ENCODE data around the gene USP22. TPM values are rescaled to one million over a fixed set of nuclear protein-coding genes. Genes with fewer than 3 reads are reported as not detected.

USP22 gene
- total RNA-seq, 1 experiment from 2014 or later: 150 TPM

- Mint-ChIP-seq H3K27me3 (ENCODE audit: unreplicated experiment) (no peaks in the 10 kb centered on the region), H3K27ac (ENCODE audit: unreplicated experiment) (no peak overlapping the region), H3K4me1 (ENCODE audit: low read depth, unreplicated experiment) (peaks cover 20% of the 10 kb centered on the region), H3K9me3 (ENCODE audit: low read depth, unreplicated experiment) (no peaks in the 10 kb centered on the region), H3K4me3 (ENCODE audit: low read depth, unreplicated experiment) (no peak overlapping the region), H3K36me3 (ENCODE audit: insufficient read depth, unreplicated experiment) (peaks cover 28% of the 10 kb centered on the region)
- no peak for DNase-seq
- CTCF ChIA-PET: no interaction called here
- BruUV-seq (replicated peaks): no TSS peak
- intact Hi-C loops (cut with micrococcal nuclease; ENCODE audit: unreplicated experiment): no loop called here
- no peak for TF ChIP-seq CTCF (IDR thresholded peaks at IDR 0.05; ENCODE audit: unreplicated experiment)
These were observed 15.8 kb downstream of the USP22 start for GRCh38 chr17:21027031-21027430.

GRCh38 chr17:21025451-21025850 lies 17.4 kb downstream of the USP22 start:
- no peak for DNase-seq
- no peak overlapping the region for H3K27ac Mint-ChIP-seq (ENCODE audit: unreplicated experiment)
- no peaks in the 10 kb centered on the region for H3K27me3 Mint-ChIP-seq (ENCODE audit: unreplicated experiment)
- peaks cover 20% of the 10 kb centered on the region for H3K4me1 Mint-ChIP-seq (ENCODE audit: low read depth, unreplicated experiment)
- H3K4me3 Mint-ChIP-seq (ENCODE audit: low read depth, unreplicated experiment): no peak overlapping the region
- peaks cover 41% of the 10 kb centered on the region for H3K36me3 Mint-ChIP-seq (ENCODE audit: insufficient read depth, unreplicated experiment)
- BruUV-seq (replicated peaks): no TSS peak
- CTCF ChIA-PET: interaction anchor here (0.6 kb wide), 1 partner anchor 499 kb away, joined by 3 read pairs; no protein-coding TSS in a partner anchor
- intact Hi-C loops (cut with micrococcal nuclease; ENCODE audit: unreplicated experiment): no loop called here
- no peak for TF ChIP-seq CTCF (IDR thresholded peaks at IDR 0.05; ENCODE audit: unreplicated experiment)
- H3K9me3 Mint-ChIP-seq (ENCODE audit: low read depth, unreplicated experiment): no peaks in the 10 kb centered on the region

- H3K4me3 Mint-ChIP-seq (ENCODE audit: low read depth, unreplicated experiment): no peak overlapping the region
- no peak for DNase-seq
- peaks cover 9% of the 10 kb centered on the region for H3K4me1 Mint-ChIP-seq (ENCODE audit: low read depth, unreplicated experiment)
- H3K27ac Mint-ChIP-seq (ENCODE audit: unreplicated experiment): no peak overlapping the region
- no peaks in the 10 kb centered on the region for H3K9me3 Mint-ChIP-seq (ENCODE audit: low read depth, unreplicated experiment)
- intact Hi-C loops (cut with micrococcal nuclease; ENCODE audit: unreplicated experiment): no loop called here
- no peak for TF ChIP-seq CTCF (IDR thresholded peaks at IDR 0.05; ENCODE audit: unreplicated experiment)
- peaks cover 52% of the 10 kb centered on the region for H3K36me3 Mint-ChIP-seq (ENCODE audit: insufficient read depth, unreplicated experiment)
- H3K27me3 Mint-ChIP-seq (ENCODE audit: unreplicated experiment): no peaks in the 10 kb centered on the region
- CTCF ChIA-PET: no interaction called here
- no TSS peak for BruUV-seq (replicated peaks)
These were observed 18.8 kb downstream of the USP22 start for GRCh38 chr17:21024024-21024423.

GRCh38 chr17:21021208-21021803 lies 21.5 kb downstream of the USP22 start:
- intact Hi-C loops (cut with micrococcal nuclease; ENCODE audit: unreplicated experiment): no loop called here
- CTCF ChIA-PET: no interaction called here
- Mint-ChIP-seq H3K27ac (ENCODE audit: unreplicated experiment) (no peak overlapping the region), H3K4me3 (ENCODE audit: low read depth, unreplicated experiment) (no peak overlapping the region), H3K36me3 (ENCODE audit: insufficient read depth, unreplicated experiment) (peaks cover 72% of the 10 kb centered on the region), H3K27me3 (ENCODE audit: unreplicated experiment) (no peaks in the 10 kb centered on the region), H3K4me1 (ENCODE audit: low read depth, unreplicated experiment) (peaks cover 9% of the 10 kb centered on the region), H3K9me3 (ENCODE audit: low read depth, unreplicated experiment) (no peaks in the 10 kb centered on the region)
- no peak for TF ChIP-seq CTCF (IDR thresholded peaks at IDR 0.05; ENCODE audit: unreplicated experiment)
- BruUV-seq (replicated peaks): no TSS peak
- no peak for DNase-seq

All from Calu3 (cell line).